H1 (cell line): ENCODE data around the gene MRPL34. TPM values are rescaled to one million over a fixed set of nuclear protein-coding genes. Genes with fewer than 3 reads are reported as not detected.

Experiments used
- CTCF ChIA-PET: fragments of 300-600 bp; sonication (Branson Sonifier 250); formaldehyde crosslinking; loops from one replicate; lab custom pipeline; 2021; ENCODE audit not compliant: partially characterized antibody; lab: Charles Lee
- POLR2A ChIA-PET: fragments of 300-600 bp; sonication (Branson Sonifier 250); formaldehyde crosslinking; loops from one replicate; lab custom pipeline; 2021; ENCODE audit warnings: inconsistent platforms; ENCODE audit not compliant: partially characterized antibody; lab: Charles Lee
- DNase-seq, 2 experiments: peaks; one replicate each; pipeline versions ENCODE4 v3.0.0 to v3.0.0-alpha.2; 2010 to 2022; ENCODE audit warnings: low spot score in 2 of 2, low read depth in 1 of 2, mixed read lengths in 1 of 2
- FAIRE-seq: peaks from 2 replicates; lab custom pipeline; 2011; peaks lifted over from hg19 to GRCh38; lab: Jason Lieb, UNC
- H2AFZ ChIP-seq: 2 replicates; pipeline ENCODE4 v1.8.1; 2012; ENCODE audit warnings: low read length, inconsistent platforms
- H2AK5ac ChIP-seq: 2 replicates; pipeline ENCODE4 v1.6.1; 2013; ENCODE audit warnings: low read depth, low read length
- H2BK120ac ChIP-seq: replicated peaks from 2 replicates; pipeline ENCODE3; 2013; ENCODE audit warnings: low read depth, low read length, inconsistent platforms
- H2BK12ac ChIP-seq: 2 replicates; pipeline ENCODE4 v1.6.1; 2013; ENCODE audit warnings: low read depth, low read length
- H2BK15ac ChIP-seq: 2 replicates; pipeline ENCODE4 v1.6.1; 2013; ENCODE audit warnings: low read length
- H2BK20ac ChIP-seq: 2 replicates; pipeline ENCODE4 v1.6.1; 2013; ENCODE audit warnings: low read length
- H2BK5ac ChIP-seq: 2 replicates; pipeline ENCODE4 v1.6.1; 2013; ENCODE audit warnings: low read depth, low read length
- H3K14ac ChIP-seq: 2 replicates; pipeline ENCODE4 v1.6.1; 2013; ENCODE audit warnings: inconsistent platforms; ENCODE audit not compliant: insufficient read length
- H3K18ac ChIP-seq: 2 replicates; pipeline ENCODE4 v1.6.1; 2013; ENCODE audit warnings: low read length; ENCODE audit errors: extremely low read depth
- H3K23ac ChIP-seq: 2 replicates; pipeline ENCODE4 v1.6.1; 2013; ENCODE audit warnings: inconsistent platforms; ENCODE audit not compliant: insufficient read length
- H3K23me2 ChIP-seq: 2 replicates; pipeline ENCODE4 v1.6.1; 2013; ENCODE audit warnings: low read depth, low read length
- H3K27ac ChIP-seq: 2 replicates; pipeline ENCODE4 v1.6.1; 2011; ENCODE audit warnings: low read depth, low read length, inconsistent platforms
- H3K27me3 ChIP-seq, 4 experiments: replicated peaks in 1 of 4; 1 replicate in 1 of 4; 2 replicates in 3 of 4; pipeline versions ENCODE4 v1.6.1 to v1.8.1; 2011 to 2013; ENCODE audit warnings: low read length in 3 of 4, mild to moderate bottlenecking in 3 of 4, inconsistent platforms in 2 of 4, mixed read lengths in 2 of 4, moderate library complexity in 1 of 4; ENCODE audit not compliant: control insufficient read depth in 3 of 4, insufficient read depth in 3 of 4; ENCODE audit errors: extremely low read depth in 1 of 4
- H3K36me3 ChIP-seq, 4 experiments: 2 replicates each; pipeline versions ENCODE4 v1.6.1 to v1.8.1; 2011 to 2013; ENCODE audit warnings: mild to moderate bottlenecking in 4 of 4, low read length in 3 of 4, moderate library complexity in 2 of 4, control low read depth in 1 of 4, inconsistent platforms in 1 of 4; ENCODE audit not compliant: insufficient read depth in 4 of 4, control insufficient read depth in 2 of 4
- H3K4ac ChIP-seq: replicated peaks from 2 replicates; pipeline ENCODE3; 2013; ENCODE audit warnings: low read length, low read depth, mixed read lengths, inconsistent platforms; ENCODE audit not compliant: insufficient read length
- H3K4me1 ChIP-seq, 4 experiments: replicated peaks in 1 of 4; 1 replicate in 1 of 4; 2 replicates in 3 of 4; pipeline versions ENCODE4 v1.6.1 to v1.8.1; 2011 to 2013; ENCODE audit warnings: low read length in 3 of 4, inconsistent platforms in 2 of 4, mixed read lengths in 1 of 4; ENCODE audit not compliant: insufficient read depth in 4 of 4, control insufficient read depth in 3 of 4
- H3K4me2 ChIP-seq, 2 experiments: 2 replicates each; pipeline versions ENCODE4 v1.6.1 to v1.8.1; 2011 to 2013; ENCODE audit warnings: low read depth in 2 of 2, low read length in 2 of 2, control low read depth in 1 of 2, inconsistent platforms in 1 of 2, mild to moderate bottlenecking in 1 of 2; ENCODE audit not compliant: insufficient read depth in 1 of 2
- H3K4me3 ChIP-seq, 4 experiments: fragments of 200-600, 300-600 bp in 1 of 4; sonication (generic), shearing (Covaris generic), sonication (Bioruptor Twin) in 1 of 4; 2 replicates each; pipeline versions ENCODE4 v1.5.1 to v1.8.1; 2011 to 2016; ENCODE audit warnings: low read length in 4 of 4, low read depth in 3 of 4, control low read depth in 2 of 4, inconsistent platforms in 2 of 4, mild to moderate bottlenecking in 2 of 4, mixed read lengths in 1 of 4, moderate library complexity in 1 of 4; ENCODE audit not compliant: insufficient read depth in 2 of 4; ENCODE audit errors: extremely low read depth in 1 of 4
- H3K56ac ChIP-seq: replicated peaks from 2 replicates; pipeline ENCODE3; 2013; ENCODE audit warnings: low read depth, mild to moderate bottlenecking, mixed read lengths, low read length, inconsistent platforms; ENCODE audit not compliant: insufficient read length
- H3K79me1 ChIP-seq: 2 replicates; pipeline ENCODE4 v1.6.1; 2013; ENCODE audit warnings: low read depth, low read length, control low read depth
- H3K79me2 ChIP-seq, 2 experiments: 2 replicates each; pipeline versions ENCODE4 v1.6.1 to v1.8.1; 2012 to 2013; ENCODE audit warnings: low read length in 2 of 2, mild to moderate bottlenecking in 2 of 2, inconsistent platforms in 1 of 2; ENCODE audit not compliant: insufficient read depth in 2 of 2, control insufficient read depth in 1 of 2
- H3K9ac ChIP-seq, 4 experiments: replicated peaks in 1 of 4; 1 replicate in 1 of 4; 2 replicates in 3 of 4; pipeline versions ENCODE4 v1.6.1 to v1.8.1; 2011 to 2013; ENCODE audit warnings: low read depth in 3 of 4, low read length in 3 of 4, control low read depth in 2 of 4, mild to moderate bottlenecking in 2 of 4, moderate library complexity in 2 of 4, inconsistent platforms in 1 of 4; ENCODE audit errors: extremely low read depth in 1 of 4
- H3K9me3 ChIP-seq, 2 experiments: 2 replicates each; pipeline versions ENCODE4 v1.6.1 to v1.8.1; 2012 to 2013; ENCODE audit warnings: mild to moderate bottlenecking in 2 of 2, moderate library complexity in 2 of 2, control low read depth in 1 of 2, inconsistent platforms in 1 of 2, low read depth in 1 of 2, low read length in 1 of 2, mixed read lengths in 1 of 2; ENCODE audit not compliant: insufficient read depth in 2 of 2
- H4K20me1 ChIP-seq, 2 experiments: replicated peaks in 1 of 2; 2 replicates each; pipeline versions ENCODE3 to v1.8.1; 2011 to 2013; ENCODE audit warnings: inconsistent platforms in 2 of 2, low read length in 2 of 2, mild to moderate bottlenecking in 1 of 2; ENCODE audit not compliant: insufficient read depth in 2 of 2, control insufficient read depth in 1 of 2
- H4K5ac ChIP-seq: 2 replicates; pipeline ENCODE4 v1.6.1; 2013; ENCODE audit warnings: low read length, low read depth, mixed read lengths, inconsistent platforms; ENCODE audit not compliant: insufficient read length
- H4K8ac ChIP-seq: 2 replicates; pipeline ENCODE4 v1.8.0; 2013; ENCODE audit warnings: mild to moderate bottlenecking, moderate library complexity, low read length, inconsistent platforms; ENCODE audit not compliant: insufficient read depth; ENCODE audit errors: extremely low read depth
- H4K91ac ChIP-seq: replicated peaks from 2 replicates; pipeline ENCODE3; 2013; ENCODE audit warnings: low read length, mixed read lengths, inconsistent platforms; ENCODE audit not compliant: insufficient read length
- CBX8 ChIP-seq: fragments of 300-800, 300-1000 bp; sonication (generic); IDR thresholded peaks from 2 replicates; pipeline ENCODE4 v1.7.1; 2016; ENCODE audit warnings: low read depth, low read length, borderline replicate concordance
- CHD1 ChIP-seq: IDR thresholded peaks from 2 replicates; pipeline ENCODE4 v1.6.1; 2012; ENCODE audit warnings: low read depth, low read length, improper control_type of control experiment
- POU5F1 ChIP-seq: IDR thresholded peaks from 2 replicates; pipeline ENCODE4 v1.6.1; 2011; ENCODE audit warnings: low read depth, mild to moderate bottlenecking, low read length, moderate library complexity
- SIX5 ChIP-seq: IDR thresholded peaks from 2 replicates; pipeline ENCODE4 v1.6.1; 2011; ENCODE audit warnings: mild to moderate bottlenecking, low read depth, low read length
- SP1 ChIP-seq: IDR thresholded peaks from 2 replicates; pipeline ENCODE4 v1.6.1; 2011; ENCODE audit warnings: low read depth, low read length
- TBP ChIP-seq: IDR thresholded peaks from 2 replicates; pipeline ENCODE4 v1.6.1; 2011; ENCODE audit warnings: low read depth, low read length, improper control_type of control experiment
- WGBS, 2 experiments: shearing (Covaris generic) in 1 of 2; methylation state at CpG; one replicate each; pipeline versions ENCODE4 v1.1.6 to v1.1.7; 2013 to 2015; ENCODE audit warnings: low lambda C conversion rate in 2 of 2, mixed read lengths in 2 of 2, inconsistent platforms in 1 of 2, low coverage in 1 of 2, missing lambda C conversion rate in 1 of 2; ENCODE audit not compliant: insufficient replicate concordance in 2 of 2, insufficient coverage in 1 of 2, insufficient read length in 1 of 2; ENCODE audit errors: extremely low coverage in 1 of 2, missing lambda C conversion rate in 1 of 2; 5-methylcytosine and 5-hydroxymethylcytosine counted together
- polyA plus RNA-seq, 7 experiments: library from polyadenylated mRNA; depleted of rRNA in 3 of 7; stranded (reverse) in 5 of 7; unstranded in 2 of 7; fragments of >200 nt in 5 of 7; fragments of 200-250 nt in 2 of 7; gene quantifications; 1 replicate in 5 of 7; 2 replicates in 1 of 7; 4 replicates in 1 of 7; pipeline versions ENCODE4 v1.2.1 to v1.2.3, GENCODE V29; 2011 to 2013; ENCODE audit warnings: missing spikeins in 2 of 7, mixed read lengths in 2 of 7
- total RNA-seq: library from RNA; stranded (reverse); fragmentation: NEBNext Ultra II Directional; extraction: Animal tissue kit (Norgen Biotek cat#: 25700); gene quantifications from 2 replicates; pipeline ENCODE4 v1.2.1, GENCODE V29; 2021
- TF ChIP-seq, protein P1 (sequence below): IDR thresholded peaks from 2 replicates; pipeline ENCODE4 v1.6.1; 2012; ENCODE audit warnings: inconsistent platforms
- TF ChIP-seq, protein P2 (sequence below): IDR thresholded peaks from 2 replicates; pipeline ENCODE4 v1.6.1; 2011; ENCODE audit warnings: low read depth, mild to moderate bottlenecking, low read length; ENCODE audit not compliant: insufficient read depth

The MRPL34 gene
- total and polyA plus RNA-seq, 2 of the 8 experiments (the other 6 are each of a cell fraction or from before 2014, with no cell fraction given): 91.9 to 99.6 TPM

DNA sequence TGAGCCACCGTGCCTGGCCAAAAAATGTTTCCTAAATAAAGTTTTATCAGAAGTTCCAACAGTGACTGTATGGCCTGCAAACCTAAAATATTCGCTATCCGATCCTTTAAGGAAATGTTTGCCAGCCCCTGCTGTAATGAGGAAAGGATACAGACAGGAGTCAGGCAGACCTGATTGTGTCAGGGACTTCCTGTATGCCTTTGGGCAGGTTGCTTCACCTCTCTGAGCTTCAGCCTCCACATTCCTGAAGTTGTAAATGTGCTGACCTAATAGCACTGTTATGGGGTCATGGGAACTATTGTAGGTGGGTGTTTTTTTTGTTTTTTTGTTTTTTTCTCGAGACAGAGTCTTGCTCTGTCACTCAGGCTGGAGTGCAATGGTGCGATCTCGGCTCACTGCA lies 8.7 kb upstream of the MRPL34 start:
- FAIRE-seq (no peak), DNase-seq (no peak)
- Histone ChIP-seq H3K14ac (no peak overlapping the region), H3K4me2 (no peak overlapping the region), H2AFZ (no peak overlapping the region), H3K79me1 (peaks cover 11% of the 10 kb centered on the region), H3K79me2 (peaks cover 0 to 6% of the 10 kb centered on the region in 2 experiments; a peak in 1 of 4 replicates), H3K27ac (no peak overlapping the region), H2BK12ac (no peak overlapping the region), H4K5ac (no peak overlapping the region), H3K23me2 (peaks cover 5% of the 10 kb centered on the region; the same call in 1 of the 2 replicates), H4K20me1 (peaks cover 1 to 15% of the 10 kb centered on the region in 2 experiments), H3K4me1 (peaks cover 1 to 6% (median 5%) of the 10 kb centered on the region in 4 experiments; a peak in 6 of 7 replicates), H3K36me3 (peaks cover 0 to 19% (median 8%) of the 10 kb centered on the region in 4 experiments; a peak in 5 of 8 replicates), H3K4me3 (no peak overlapping the region), H4K8ac (no peak overlapping the region), H3K18ac (no peak overlapping the region), H2BK5ac (no peak overlapping the region), H3K9me3 (peaks cover 0 to 3% of the 10 kb centered on the region in 2 experiments; a peak in 1 of 4 replicates), H4K91ac (no peak overlapping the region), H3K23ac (no peak overlapping the region), H3K9ac (no peak overlapping the region), H2BK15ac (no peak overlapping the region), H2BK20ac (no peak overlapping the region), H2BK120ac (no peak overlapping the region), H2AK5ac (no peak overlapping the region), H3K27me3 (no peaks in the 10 kb centered on the region), H3K4ac (no peak overlapping the region), H3K56ac (no peak overlapping the region)
- ChIA-PET POLR2A (interaction anchor here (1.8 kb wide), 1 partner anchor 24 kb away, joined by 5 read pairs; no protein-coding TSS in a partner anchor), CTCF (interaction anchor here (0.6 to 2.0 kb wide), 6 partner anchors 9 to 531 kb away, joined by 3 to 12 read pairs (median 4); partner anchors contain the start of genes DDA1 and MRPL34)
- WGBS, 2 experiments: 92% methylated on average over 6 of the region's 6 CpGs; no CpG with 5 or more reads in 1 of the 2 experiments
- no peak for TF ChIP-seq CHD1
- TF ChIP-seq POU5F1: no peak
- TF ChIP-seq CBX8: no peak
- TF ChIP-seq, protein P1, sequence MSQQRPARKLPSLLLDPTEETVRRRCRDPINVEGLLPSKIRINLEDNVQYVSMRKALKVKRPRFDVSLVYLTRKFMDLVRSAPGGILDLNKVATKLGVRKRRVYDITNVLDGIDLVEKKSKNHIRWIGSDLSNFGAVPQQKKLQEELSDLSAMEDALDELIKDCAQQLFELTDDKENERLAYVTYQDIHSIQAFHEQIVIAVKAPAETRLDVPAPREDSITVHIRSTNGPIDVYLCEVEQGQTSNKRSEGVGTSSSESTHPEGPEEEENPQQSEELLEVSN: no peak
- TF ChIP-seq, protein P2, sequence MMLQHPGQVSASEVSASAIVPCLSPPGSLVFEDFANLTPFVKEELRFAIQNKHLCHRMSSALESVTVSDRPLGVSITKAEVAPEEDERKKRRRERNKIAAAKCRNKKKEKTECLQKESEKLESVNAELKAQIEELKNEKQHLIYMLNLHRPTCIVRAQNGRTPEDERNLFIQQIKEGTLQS: no peak
- TF ChIP-seq TBP: no peak
- TF ChIP-seq SP1: no peak
- TF ChIP-seq SIX5: no peak
